RWPE2 (cell line): ENCODE results near the gene MBD3L3.

Experiments used
- ATAC-seq: fragments of 200-7000 bp; cut with Tn5 transposase; 3 replicates; pipeline ENCODE4 v1.9.1; 2021; ENCODE audit warnings: low read depth
- DNase-seq: peaks from one replicate; pipeline ENCODE4 v3.0.0-alpha.2; 2020; ENCODE audit warnings: low spot score
- H3K27ac ChIP-seq: fragments of 450-650 bp; 2 replicates; pipeline ENCODE4 v1.5.1; 2017; ENCODE audit warnings: mild to moderate bottlenecking; ENCODE audit not compliant: poor library complexity, severe bottlenecking
- H3K27me3 ChIP-seq: fragments of 250-450 bp; sonication (Bioruptor Pico); 2 replicates; pipeline ENCODE4 v1.5.1; 2021; ENCODE audit warnings: mild to moderate bottlenecking, moderate library complexity; ENCODE audit not compliant: insufficient read depth, poor library complexity, severe bottlenecking
- H3K36me3 ChIP-seq: fragments of 250-450 bp; sonication (Bioruptor Pico); 2 replicates; pipeline ENCODE4 v1.5.1; 2020; ENCODE audit warnings: low read depth, mild to moderate bottlenecking, moderate library complexity
- H3K4me1 ChIP-seq: fragments of 250-450 bp; sonication (Bioruptor Pico); 2 replicates; pipeline ENCODE4 v1.5.1; 2021; ENCODE audit warnings: mild to moderate bottlenecking, moderate library complexity; ENCODE audit not compliant: insufficient read depth, poor library complexity, severe bottlenecking
- H3K4me3 ChIP-seq: fragments of 250-450 bp; sonication (Bioruptor Pico); 2 replicates; pipeline ENCODE4 v1.5.1; 2021; ENCODE audit warnings: mild to moderate bottlenecking, moderate library complexity; ENCODE audit not compliant: severe bottlenecking
- H3K9me3 ChIP-seq: fragments of 250-450 bp; sonication (Bioruptor Pico); 2 replicates; pipeline ENCODE4 v1.5.1; 2021; ENCODE audit warnings: mild to moderate bottlenecking, moderate library complexity; ENCODE audit not compliant: severe bottlenecking
- TF ChIP-seq, protein P1 (sequence below): fragments of 450-650 bp; IDR thresholded peaks from one replicate; pipeline ENCODE4 v1.5.1; 2017; ENCODE audit warnings: mild to moderate bottlenecking, moderate library complexity; ENCODE audit not compliant: poor library complexity, severe bottlenecking

MBD3L3 gene

DNA sequence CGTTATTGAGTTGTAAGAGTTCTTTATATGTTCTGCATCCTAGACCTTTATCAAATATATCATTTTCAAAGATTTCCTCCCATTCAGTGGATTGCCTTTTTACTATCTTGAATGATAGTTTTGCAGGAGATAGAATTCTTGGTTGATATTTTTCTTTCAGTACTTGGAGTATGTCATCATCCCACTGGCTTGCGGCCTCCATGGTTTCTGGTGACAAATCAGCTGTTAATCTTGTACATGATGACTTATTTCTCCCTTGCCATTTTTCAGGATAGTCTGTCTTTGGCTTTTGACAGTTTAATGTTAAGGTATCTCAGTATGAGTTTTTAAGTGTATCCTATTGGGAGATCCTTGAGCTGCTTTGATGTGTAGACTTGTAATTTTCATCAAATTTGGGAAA, 19.5 kb upstream of the MBD3L3 start:
- H3K4me3 ChIP-seq = no peak overlapping the region
- H3K27me3 ChIP-seq = no peaks in the 10 kb centered on the region
- ATAC-seq (no peak), DNase-seq (no peak)
- TF ChIP-seq, protein P1, sequence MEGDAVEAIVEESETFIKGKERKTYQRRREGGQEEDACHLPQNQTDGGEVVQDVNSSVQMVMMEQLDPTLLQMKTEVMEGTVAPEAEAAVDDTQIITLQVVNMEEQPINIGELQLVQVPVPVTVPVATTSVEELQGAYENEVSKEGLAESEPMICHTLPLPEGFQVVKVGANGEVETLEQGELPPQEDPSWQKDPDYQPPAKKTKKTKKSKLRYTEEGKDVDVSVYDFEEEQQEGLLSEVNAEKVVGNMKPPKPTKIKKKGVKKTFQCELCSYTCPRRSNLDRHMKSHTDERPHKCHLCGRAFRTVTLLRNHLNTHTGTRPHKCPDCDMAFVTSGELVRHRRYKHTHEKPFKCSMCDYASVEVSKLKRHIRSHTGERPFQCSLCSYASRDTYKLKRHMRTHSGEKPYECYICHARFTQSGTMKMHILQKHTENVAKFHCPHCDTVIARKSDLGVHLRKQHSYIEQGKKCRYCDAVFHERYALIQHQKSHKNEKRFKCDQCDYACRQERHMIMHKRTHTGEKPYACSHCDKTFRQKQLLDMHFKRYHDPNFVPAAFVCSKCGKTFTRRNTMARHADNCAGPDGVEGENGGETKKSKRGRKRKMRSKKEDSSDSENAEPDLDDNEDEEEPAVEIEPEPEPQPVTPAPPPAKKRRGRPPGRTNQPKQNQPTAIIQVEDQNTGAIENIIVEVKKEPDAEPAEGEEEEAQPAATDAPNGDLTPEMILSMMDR = no peak
- no peak overlapping the region for H3K27ac ChIP-seq
- H3K36me3 ChIP-seq = peaks cover 80% of the 10 kb centered on the region
- H3K9me3 ChIP-seq = peaks cover 10% of the 10 kb centered on the region
- no peaks in the 10 kb centered on the region for H3K4me1 ChIP-seq

GRCh38 chr19:7076151-7076550, 17.7 kb upstream of the MBD3L3 start:
- Histone ChIP-seq H3K36me3 (peaks cover 75% of the 10 kb centered on the region), H3K4me1 (no peaks in the 10 kb centered on the region), H3K27ac (no peak overlapping the region), H3K27me3 (no peaks in the 10 kb centered on the region), H3K4me3 (no peak overlapping the region), H3K9me3 (peaks cover 3% of the 10 kb centered on the region)
- TF ChIP-seq, protein P1 = no peak
- DNase-seq (no peak), ATAC-seq (no peak)

DNA sequence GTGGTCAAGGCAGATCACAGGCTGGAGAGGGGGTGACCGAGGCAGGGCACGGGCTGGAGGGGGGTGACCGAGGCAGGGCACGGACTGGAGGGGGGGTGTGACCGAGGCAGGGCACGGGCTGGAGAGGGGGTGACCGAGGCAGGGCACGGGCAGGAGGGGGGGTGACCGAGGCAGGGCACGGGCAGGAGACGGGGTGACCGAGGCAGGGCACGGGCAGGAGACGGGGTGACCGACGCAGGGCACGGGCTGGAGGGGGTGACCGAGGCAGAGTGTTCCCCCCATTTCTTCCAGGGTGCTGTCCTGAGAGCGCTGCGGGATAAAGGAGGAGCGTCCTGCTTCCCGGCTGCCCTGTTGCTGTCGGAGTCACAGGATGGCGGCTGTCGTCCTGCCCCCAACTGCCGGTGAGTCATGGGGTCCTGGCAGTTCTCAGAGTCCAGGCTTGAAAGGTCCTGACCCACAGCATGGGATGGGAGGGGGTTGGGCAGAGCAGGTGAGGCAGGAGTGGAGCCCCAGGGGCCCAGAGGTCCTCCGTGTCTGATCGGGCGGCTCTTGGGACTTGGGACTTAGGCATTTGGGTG, 16.3 kb upstream of the MBD3L3 start:
- Histone ChIP-seq H3K9me3 (peaks cover 3% of the 10 kb centered on the region), H3K36me3 (peaks cover 70% of the 10 kb centered on the region), H3K27ac (no peak overlapping the region), H3K4me3 (no peak overlapping the region), H3K27me3 (no peaks in the 10 kb centered on the region), H3K4me1 (no peaks in the 10 kb centered on the region)
- ATAC-seq (no peak), DNase-seq (no peak)
- TF ChIP-seq, protein P1 = no peak

- Histone ChIP-seq H3K4me1 (no peaks in the 10 kb centered on the region), H3K36me3 (peaks cover 49% of the 10 kb centered on the region), H3K4me3 (no peak overlapping the region), H3K27ac (no peak overlapping the region), H3K27me3 (no peaks in the 10 kb centered on the region), H3K9me3 (no peaks in the 10 kb centered on the region)
- ATAC-seq (no peak), DNase-seq (no peak)
- TF ChIP-seq, protein P1 = no peak
Observed at GRCh38 chr19:7072541-7072940, 14.1 kb upstream of the MBD3L3 start.

DNA sequence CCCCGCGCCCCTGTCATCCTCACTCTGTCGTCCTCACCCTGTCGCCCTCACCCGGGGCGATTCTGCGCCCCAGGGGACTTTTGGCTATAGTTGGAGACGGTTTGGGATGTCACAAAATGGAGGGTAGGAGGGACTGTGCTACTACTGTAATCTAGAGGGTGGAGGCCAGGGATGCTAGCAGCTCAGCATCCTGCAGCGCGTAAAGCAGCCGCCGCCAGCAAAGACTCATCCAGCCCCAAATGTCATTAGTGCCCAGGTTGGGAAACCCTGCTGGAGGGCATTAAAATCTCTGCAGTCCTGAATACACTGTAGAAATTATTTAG, 11.4 kb upstream of the MBD3L3 start:
- peak overlapping the region; percentile 81 for H3K4me3 ChIP-seq
- H3K27me3 ChIP-seq = no peaks in the 10 kb centered on the region
- TF ChIP-seq, protein P1 = no peak
- H3K27ac ChIP-seq = peak overlapping the region; percentile 18
- ATAC-seq (peak; percentile 6; the same call in 2 of the 3 replicates), DNase-seq (no peak)
- H3K36me3 ChIP-seq = peaks cover 28% of the 10 kb centered on the region
- H3K4me1 ChIP-seq = no peaks in the 10 kb centered on the region
- H3K9me3 ChIP-seq = no peaks in the 10 kb centered on the region
